Large intestine (tissue), 3 donors: Measurements from ENCODE around the gene DDX11. TPM values are rescaled to one million over a fixed set of nuclear protein-coding genes. Genes with fewer than 3 reads are reported as not detected.
"Not testable (repeated sequence)": the region's sequence is repeated elsewhere in the genome, so short reads cannot be mapped to it uniquely, and the experiment has no call there.

ENCODE experiments used
- DNase-seq, 2 donors: peaks; one replicate each; pipeline versions ENCODE4 v3.0.0 to v3.0.0-alpha.2; 2013
- H3K27ac ChIP-seq: one replicate; pipeline ENCODE4 v1.5.1; 2013; ENCODE audit warnings: low read length
- H3K27me3 ChIP-seq: 2 replicates; pipeline ENCODE4 v1.6.1; 2013; ENCODE audit warnings: low read length; ENCODE audit not compliant: control insufficient read depth, insufficient read depth
- H3K36me3 ChIP-seq: 2 replicates; pipeline ENCODE4 v1.6.1; 2013; ENCODE audit warnings: low read length; ENCODE audit not compliant: control insufficient read depth, insufficient read depth
- H3K4me1 ChIP-seq: one replicate; pipeline ENCODE4 v1.6.1; 2013; ENCODE audit warnings: low read length; ENCODE audit not compliant: control insufficient read depth, insufficient read depth
- H3K4me3 ChIP-seq: one replicate; pipeline ENCODE4 v1.5.1; 2013; ENCODE audit warnings: low read length
- H3K9me3 ChIP-seq: one replicate; pipeline ENCODE4 v1.6.1; 2013; ENCODE audit warnings: mild to moderate bottlenecking, low read depth, low read length, moderate library complexity; ENCODE audit not compliant: control insufficient read depth
- WGBS: methylation state at CpG from one replicate; pipeline ENCODE4 v1.1.5; 2013; ENCODE audit warnings: low lambda C conversion rate; ENCODE audit not compliant: insufficient coverage; 5-methylcytosine and 5-hydroxymethylcytosine counted together
- polyA plus RNA-seq: library from polyadenylated mRNA; unstranded; fragments of 120-200 nt; gene quantifications from one replicate; pipeline ENCODE4 v1.2.1, GENCODE V29; 2013

DDX11 gene
- polyA plus RNA-seq, 1 donor: 22.9 TPM

DNA sequence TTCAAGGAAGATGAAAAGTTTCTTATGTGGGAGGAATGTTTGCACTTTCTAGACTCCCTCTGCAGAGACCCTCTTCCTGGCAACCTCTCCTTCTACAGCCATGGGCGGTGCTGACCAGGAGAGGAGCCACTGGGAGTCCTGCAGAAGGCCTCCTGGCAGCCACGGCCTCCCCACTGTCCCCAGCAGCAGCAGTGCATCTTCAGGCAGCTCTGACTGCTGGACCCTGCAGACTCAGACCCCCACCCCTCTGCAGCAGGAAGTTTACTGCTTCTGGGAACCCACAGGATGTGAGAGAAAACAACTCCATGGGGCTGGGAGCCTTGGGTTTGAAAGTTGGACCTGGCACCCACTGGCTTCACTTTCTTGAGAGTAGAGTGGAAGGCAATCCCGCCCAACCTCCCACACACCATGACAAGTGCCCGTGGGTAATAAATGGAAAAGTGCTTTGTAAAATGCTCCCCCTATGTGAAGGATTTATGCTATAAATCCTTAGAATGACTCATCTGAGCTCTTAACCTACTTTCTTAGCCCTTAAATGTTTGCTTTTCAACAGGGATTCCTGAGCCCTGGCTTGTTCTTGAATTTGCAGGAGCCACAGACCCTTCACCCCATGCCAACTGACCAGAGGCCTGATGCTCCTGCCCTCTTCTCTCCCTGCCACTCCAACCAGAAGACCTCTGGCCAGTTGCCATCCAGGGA is 37.5 kb upstream of the DDX11 start:
- Histone ChIP-seq H3K4me3 (no peak overlapping the region), H3K4me1 (no peaks in the 10 kb centered on the region), H3K27ac (no peak overlapping the region), H3K9me3 (no peaks in the 10 kb centered on the region), H3K27me3 (no peaks in the 10 kb centered on the region), H3K36me3 (no peaks in the 10 kb centered on the region)
- no peak for DNase-seq
- WGBS: no CpG with 5 or more reads among the region's 4 CpGs

DNA sequence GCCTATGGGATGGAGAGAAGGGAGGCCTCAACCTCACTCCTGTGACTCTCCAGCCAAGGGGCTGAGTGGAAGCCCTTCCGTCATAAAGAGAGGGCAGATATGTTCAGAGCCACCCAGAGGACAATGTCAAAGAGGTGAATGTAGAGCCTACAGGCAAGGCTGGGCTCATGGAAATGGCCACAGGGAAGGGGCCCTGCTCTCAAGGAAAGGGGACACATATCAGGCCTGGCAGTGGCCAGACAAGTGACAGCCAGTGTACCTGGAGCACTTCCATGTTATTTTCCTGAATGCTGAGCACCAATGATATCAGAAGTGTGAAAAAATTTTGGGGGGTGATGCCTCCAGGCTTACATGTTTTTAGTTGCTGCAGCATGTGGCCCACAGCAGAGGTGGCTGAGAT is 36.6 kb upstream of the DDX11 start:
- no peaks in the 10 kb centered on the region for H3K9me3 ChIP-seq
- no peak for DNase-seq
- H3K4me3 ChIP-seq: no peak overlapping the region
- H3K27me3 ChIP-seq: no peaks in the 10 kb centered on the region
- no peaks in the 10 kb centered on the region for H3K4me1 ChIP-seq
- no peaks in the 10 kb centered on the region for H3K36me3 ChIP-seq
- H3K27ac ChIP-seq: no peak overlapping the region
- WGBS: no CpG with 5 or more reads among the region's 1 CpG

DNA sequence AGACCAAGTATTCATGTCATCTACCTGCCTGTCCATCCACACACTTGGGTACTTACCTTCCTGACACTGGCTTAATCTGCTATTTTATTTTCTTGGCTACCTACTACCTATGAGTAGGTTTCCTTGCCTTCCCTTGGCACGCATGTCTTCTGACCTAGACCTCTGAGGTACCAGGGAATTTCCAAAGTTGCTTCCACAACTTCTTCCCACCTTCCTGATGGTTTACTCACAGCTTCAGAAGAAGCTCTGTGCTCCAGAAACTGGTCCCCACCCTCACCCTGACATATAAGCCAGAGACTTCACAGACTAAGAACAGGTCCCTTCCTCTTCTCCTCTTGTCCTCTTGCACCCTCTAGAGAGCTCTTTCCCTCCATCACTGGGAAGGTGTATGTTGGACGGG is 35.7 kb upstream of the DDX11 start:
- no peak overlapping the region for H3K4me3 ChIP-seq
- H3K27ac ChIP-seq: no peak overlapping the region
- no peaks in the 10 kb centered on the region for H3K9me3 ChIP-seq
- no peaks in the 10 kb centered on the region for H3K36me3 ChIP-seq
- WGBS: no CpG with 5 or more reads among the region's 2 CpGs
- no peak for DNase-seq
- H3K27me3 ChIP-seq: no peaks in the 10 kb centered on the region
- no peaks in the 10 kb centered on the region for H3K4me1 ChIP-seq

DNA sequence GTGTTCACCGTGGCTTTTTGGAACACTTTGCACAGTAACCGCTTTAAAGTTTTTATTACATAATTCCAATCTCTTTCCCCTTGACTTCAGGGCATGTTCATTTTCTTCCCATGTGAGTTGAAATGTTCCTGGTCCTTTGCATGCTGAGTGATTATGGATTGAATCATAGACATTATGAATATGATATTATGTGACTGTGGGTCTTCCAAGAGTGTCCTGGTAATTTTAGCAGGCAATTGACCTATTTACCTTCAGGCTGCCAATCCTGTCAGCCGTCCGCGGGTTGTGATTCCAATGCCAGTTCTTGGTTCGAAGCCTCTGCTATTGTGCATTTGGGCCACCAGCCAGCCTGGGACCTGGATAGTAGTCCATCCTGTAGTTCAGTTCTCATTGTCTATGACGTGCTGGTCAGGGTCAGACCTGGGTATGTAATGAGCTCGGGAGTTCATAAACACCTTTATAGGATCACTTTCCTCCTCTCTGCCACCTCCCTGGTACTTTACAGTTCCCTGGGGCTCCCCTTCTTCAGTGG is 32.6 kb upstream of the DDX11 start:
- H3K36me3 ChIP-seq: no peaks in the 10 kb centered on the region
- no peak overlapping the region for H3K4me3 ChIP-seq
- H3K9me3 ChIP-seq: no peaks in the 10 kb centered on the region
- no peak for DNase-seq
- no peaks in the 10 kb centered on the region for H3K4me1 ChIP-seq
- WGBS: 100% methylated on average over 2 of the region's 8 CpGs
- no peaks in the 10 kb centered on the region for H3K27me3 ChIP-seq
- no peak overlapping the region for H3K27ac ChIP-seq

DNA sequence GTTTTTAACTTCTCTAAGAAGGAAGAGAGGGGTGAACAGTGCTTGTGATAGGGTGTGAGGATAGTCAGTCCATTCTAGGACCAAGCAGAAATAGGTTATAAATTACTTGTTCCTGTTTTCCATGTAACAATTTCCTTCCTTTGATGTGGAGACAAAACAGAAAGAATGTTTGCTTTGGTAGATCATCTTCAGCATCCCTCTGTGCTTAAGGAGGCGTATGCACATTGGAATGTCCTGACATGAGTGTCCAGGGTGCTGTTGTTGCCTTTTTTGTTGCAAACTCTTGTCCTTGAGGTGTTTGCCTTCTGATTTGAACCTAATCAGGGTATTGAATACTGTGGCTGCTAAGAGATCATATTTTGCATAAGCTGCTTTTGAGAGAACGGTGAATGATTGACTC is 23.5 kb upstream of the DDX11 start:
- not testable (repeated sequence) for H3K4me1 ChIP-seq, H3K27me3 ChIP-seq, H3K27ac ChIP-seq, DNase-seq, H3K36me3 ChIP-seq, H3K4me3 ChIP-seq, H3K9me3 ChIP-seq
- no CpG with 5 or more reads among the region's 2 CpGs for WGBS

DNA sequence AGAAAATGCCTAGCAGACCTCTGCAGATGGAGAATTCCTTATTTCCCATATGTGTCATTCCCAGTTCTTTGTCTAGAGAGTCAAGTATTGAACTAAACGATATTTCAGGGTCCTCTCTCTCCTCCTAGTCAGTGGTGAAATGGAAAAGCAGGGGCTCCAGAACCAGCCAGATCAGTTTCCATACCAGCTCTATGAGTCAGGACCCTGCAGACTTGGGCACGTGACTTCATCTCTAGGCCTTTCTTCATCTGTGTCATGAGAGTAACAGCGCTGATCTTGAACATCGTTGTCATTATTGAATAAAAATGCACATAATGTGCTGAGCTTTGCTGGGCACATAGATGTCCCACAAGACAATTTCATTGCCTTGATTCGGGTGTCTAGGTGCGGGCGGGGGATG is 23.1 kb upstream of the DDX11 start:
- not testable (repeated sequence) for H3K36me3 ChIP-seq, H3K27me3 ChIP-seq

DNA sequence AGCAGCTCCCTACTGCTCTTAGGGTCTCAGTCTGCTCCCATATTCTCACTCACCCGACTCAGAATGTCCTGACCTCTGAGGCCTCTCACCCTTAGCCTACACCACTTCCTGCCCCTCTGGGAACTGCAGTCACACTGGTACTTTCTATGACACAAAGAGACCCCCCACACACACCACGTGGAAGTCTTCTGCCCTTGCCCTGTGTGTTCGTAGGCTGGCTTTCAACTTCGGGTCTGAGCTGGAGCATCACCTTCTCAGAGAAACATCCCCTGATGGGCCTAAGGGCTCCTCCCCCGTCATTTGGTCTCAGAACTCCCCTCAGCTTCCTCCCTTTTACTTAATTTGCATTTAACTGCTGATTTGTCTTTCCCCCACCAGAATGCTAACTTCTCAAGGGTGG is 22.0 kb upstream of the DDX11 start:
- no CpG with 5 or more reads among the region's 5 CpGs for WGBS

More for the DNA sequence above, 23.1 kb upstream of the DDX11 start:
- WGBS: no CpG with 5 or more reads among the region's 7 CpGs
- not testable (repeated sequence) for H3K4me1 ChIP-seq, H3K27ac ChIP-seq, H3K4me3 ChIP-seq, H3K9me3 ChIP-seq, DNase-seq

DNA sequence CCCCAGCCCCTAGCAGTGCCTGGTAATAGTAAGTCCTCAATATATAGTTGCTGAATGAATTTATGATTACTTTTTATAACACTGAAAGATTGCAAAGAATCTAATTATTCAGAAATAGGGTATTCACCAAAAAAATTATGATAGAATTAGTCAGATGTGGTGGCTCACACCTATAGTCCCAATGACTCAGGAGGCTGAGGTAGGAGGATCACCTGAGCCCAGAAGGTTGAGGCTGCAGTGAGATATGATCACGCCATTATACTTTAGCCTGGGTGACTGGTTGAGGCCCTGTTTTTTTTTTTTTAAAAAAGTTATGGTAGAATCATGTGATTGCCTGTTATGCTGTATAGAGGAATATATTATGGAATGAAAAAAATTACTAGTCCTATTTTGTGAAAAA is 21.5 kb upstream of the DDX11 start:
- not testable (repeated sequence) for H3K36me3 ChIP-seq, H3K27me3 ChIP-seq, H3K9me3 ChIP-seq, DNase-seq, H3K27ac ChIP-seq, H3K4me1 ChIP-seq, H3K4me3 ChIP-seq
- WGBS: no CpG with 5 or more reads among the region's 1 CpG

More for the DNA sequence above, 22.0 kb upstream of the DDX11 start:
- H3K4me3 ChIP-seq, H3K27ac ChIP-seq, H3K9me3 ChIP-seq, DNase-seq, H3K36me3 ChIP-seq, H3K27me3 ChIP-seq, H3K4me1 ChIP-seq: not testable (repeated sequence)

DNA sequence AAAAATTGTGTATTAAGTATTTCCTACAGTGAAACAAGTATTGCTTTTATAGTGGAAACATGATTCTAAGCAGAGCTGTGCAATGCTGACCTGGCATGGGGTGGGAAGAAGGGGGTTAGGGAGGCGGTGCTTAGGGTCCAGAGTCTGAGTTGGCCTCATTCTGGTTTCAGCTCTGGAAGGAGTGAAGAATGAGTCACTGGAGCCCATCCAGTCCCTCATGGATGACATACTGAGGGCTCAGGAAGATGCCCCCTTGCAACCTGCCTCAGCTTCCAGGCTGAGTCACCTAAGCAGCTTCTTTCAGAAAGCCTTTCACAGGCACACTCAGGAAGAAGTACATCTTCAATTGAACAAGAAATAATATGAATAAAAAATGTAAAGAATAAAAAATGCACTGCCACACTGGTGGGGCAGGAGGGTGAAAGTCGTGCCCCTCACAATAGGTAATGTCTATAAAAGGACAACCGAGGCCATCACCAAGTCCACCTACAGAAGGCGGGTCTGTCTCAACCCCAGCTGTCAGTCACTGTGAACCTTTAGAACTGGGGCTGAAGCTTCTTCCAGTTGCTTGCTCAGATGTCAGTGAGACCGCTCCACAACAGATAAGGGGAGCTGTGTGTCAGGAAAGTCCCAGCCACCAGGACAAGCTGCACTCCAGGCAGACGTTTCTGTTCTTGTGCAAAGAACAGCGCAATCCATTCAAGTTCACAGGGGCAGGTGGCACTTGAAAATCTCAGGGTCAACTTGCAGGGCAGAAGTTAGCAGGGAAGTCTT is 20.8 kb upstream of the DDX11 start:
- DNase-seq: peak; percentile 37 to 58
- H3K4me3 ChIP-seq, H3K4me1 ChIP-seq, H3K27me3 ChIP-seq, H3K36me3 ChIP-seq, H3K9me3 ChIP-seq: not testable (repeated sequence)
- H3K27ac ChIP-seq: peak overlapping the region; percentile 46
- no CpG with 5 or more reads among the region's 7 CpGs for WGBS

DNA sequence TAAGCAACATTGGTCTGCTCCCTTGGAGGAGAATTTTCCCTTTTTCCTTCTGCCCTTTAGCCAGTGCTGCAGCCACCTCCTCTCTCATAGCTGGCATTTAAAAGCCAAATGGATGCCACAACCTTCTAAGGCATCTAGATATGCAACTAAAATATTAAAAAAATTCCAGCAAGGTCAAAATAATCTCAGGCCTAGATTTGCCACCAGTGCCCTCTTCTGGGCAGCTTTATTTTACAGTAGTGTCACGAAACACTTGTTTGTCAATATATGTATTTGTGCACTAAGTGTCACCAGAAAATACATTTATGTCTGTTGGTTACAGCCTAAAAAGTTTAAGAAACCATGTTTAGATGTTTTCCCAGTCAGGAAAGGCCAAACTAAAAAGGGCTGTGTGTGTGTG is 19.7 kb upstream of the DDX11 start:
- H3K27ac ChIP-seq, H3K27me3 ChIP-seq, H3K4me1 ChIP-seq, H3K9me3 ChIP-seq, DNase-seq, H3K36me3 ChIP-seq, H3K4me3 ChIP-seq: not testable (repeated sequence)
- no CpG with 5 or more reads among the region's 1 CpG for WGBS
